HG03354 (cell line): ENCODE measurements around the gene BCL2L1.
A peak's percentile ranks its signal among the peaks of the same experiment; 100 is the strongest.
"Not testable (repeated sequence)": the region's sequence is repeated elsewhere in the genome, so short reads cannot be mapped to it uniquely, and the experiment has no call there.

Experiments used
- ATAC-seq: cut with Tn5 transposase; IDR thresholded peaks from one replicate; pipeline ENCODE4 v1.9.1; 2021; ENCODE audit warnings: mild to moderate bottlenecking; ENCODE audit not compliant: unreplicated experiment, poor library complexity, severe bottlenecking

BCL2L1 gene

DNA sequence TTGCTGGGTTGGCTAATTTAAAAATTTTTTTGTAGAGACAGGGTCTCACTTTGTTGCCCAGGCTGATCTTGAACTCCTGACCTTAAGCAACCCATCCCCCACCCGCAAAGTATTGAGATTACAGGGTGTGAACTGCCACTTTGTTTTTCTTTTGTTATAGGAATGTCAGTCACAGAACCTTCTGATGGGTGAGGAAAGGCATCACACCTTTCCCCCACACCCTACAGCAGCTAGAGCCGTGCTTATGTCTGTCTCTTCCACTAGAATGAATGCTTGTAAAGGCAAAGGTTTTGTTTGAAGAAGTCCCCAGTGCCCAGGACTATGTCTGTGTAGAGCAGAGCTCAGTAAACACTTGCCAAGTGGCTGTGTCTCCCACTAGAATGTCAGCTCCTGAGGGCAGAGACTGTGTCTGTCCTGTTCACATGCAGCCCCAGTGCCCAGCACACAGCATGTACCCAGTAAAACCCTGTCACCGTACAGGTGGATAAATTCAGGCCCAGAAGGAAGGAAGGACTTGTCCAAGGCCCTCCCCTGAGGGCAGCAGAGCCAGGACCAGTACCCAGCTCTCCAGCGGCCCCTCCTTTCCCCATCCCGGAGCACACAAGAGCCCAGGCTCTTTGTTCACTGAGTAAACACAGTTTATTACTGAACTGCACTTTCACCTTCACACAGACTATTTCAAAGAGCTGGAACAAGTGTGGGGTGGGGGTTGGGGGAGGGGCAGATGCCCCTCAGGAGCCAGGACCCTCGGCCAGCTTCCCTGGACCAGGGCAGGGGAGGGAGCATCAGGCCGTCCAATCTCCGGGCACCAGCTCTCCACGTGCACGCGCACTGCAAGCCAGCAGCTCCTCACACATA, 58.6 kb downstream of the BCL2L1 start:
- no peak for ATAC-seq

DNA sequence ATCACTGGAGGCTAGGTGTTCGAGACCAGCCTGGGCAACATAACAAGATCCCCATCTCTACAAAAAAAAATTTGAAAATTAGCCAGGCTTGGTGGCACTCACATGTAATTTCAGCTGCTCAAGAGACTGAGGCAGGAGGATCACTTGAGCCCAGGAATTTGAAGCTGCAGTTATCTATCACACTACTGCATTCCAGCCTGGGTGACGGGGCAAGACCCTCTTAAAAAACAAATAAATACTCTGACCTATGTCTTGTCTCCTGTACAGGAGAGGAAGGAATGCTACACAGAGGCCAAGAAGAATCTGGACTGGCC, 59.2 kb downstream of the BCL2L1 start:
- ATAC-seq = no peak

DNA sequence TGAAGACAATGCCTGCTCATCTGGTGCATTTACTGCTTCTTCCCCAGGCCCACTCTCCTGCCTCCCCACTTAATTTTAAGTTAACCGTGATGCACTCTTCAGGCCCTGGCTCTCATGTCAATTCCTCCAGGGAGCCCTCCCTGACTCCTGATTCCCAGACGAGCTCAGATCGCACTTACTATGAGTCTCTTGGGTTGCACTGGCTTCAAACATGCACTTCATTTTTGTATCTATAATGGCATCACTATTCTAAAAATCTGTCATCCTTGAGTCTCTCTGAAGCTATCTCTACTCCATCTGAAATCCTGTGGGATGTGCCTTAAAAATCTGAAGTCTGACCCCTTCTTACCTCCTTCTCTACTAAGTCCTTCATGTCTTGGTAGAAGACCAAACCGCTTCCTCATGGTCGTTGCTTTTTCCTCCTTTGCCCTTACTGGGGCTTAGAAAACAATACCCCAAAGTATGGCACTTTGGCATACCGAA, 60.3 kb downstream of the BCL2L1 start:
- ATAC-seq = no peak

DNA sequence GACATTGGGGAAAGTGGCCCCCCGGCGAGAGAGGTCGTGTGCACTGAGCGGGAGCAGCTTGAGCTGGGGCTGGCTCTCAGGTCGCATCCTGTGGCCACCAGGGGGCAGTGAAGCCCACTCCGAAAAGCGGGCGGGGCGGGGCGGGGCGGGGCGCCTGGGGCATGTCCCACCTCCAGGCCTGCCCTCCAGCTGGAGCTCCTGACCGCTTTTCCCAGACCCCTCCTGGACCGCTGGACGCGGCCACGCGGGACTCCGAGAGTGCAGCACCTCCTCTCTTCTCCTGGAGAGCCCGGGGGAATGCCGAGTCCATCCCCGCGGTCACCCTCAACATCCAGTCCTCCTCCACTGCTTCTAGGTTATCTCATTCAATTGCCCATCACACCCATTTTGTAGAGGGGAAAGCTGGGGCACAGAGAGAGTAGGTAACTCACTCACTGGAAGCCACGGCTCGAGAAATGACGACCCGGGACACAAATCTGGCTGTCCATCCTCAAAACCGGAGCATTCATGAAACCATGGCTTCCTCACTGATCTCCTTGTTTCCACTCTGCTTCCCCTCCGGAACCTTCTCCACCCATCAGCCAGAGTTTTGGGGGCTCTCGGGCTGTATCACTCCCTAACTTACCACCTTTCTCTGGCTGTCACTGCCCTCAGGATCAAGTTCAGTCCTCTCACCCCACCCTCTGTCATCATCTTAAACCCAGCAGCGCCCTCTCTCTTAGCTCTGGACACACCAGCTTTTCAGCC, 60.9 kb downstream of the BCL2L1 start:
- ATAC-seq = peak; percentile 78

DNA sequence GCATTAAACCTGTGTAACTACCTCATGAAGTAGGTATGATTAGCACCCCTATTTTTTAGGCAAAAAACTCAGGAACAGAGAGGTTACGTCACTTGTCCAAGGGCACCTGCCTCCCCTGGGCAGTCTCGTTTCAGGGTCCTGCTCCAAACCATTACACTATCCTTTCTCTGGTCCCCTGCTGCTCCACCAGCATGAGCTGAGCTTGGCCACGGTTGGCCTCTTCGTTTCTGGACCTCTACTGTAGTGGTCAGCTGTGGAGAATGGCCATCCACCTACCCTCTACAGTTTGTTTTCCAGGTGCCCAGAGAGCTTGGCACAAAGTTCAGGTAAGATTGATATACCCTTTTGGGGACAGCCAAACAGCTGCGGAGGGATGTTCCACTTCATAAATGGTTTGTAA, 68.1 kb downstream of the BCL2L1 start:
- no peak for ATAC-seq

DNA sequence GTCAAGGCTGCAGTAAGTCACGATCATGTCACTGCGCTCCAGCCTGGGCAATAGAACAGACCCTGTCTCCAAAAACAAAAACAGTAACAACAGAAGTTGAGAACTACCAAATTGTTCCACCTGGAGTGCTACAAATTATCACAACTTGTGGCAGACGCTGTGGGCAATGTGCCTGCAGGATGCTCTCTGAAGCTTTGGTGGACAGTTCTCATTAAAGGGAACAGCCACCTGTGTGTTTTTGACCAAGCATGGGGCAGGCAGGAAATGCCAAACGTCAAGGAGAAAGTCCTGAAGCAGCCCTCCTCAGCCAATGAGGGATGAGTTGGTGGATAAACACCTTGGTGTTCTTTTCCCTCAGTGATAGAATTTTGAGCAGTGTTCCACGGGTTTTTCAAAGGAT, 69.1 kb downstream of the BCL2L1 start:
- ATAC-seq = no peak

DNA sequence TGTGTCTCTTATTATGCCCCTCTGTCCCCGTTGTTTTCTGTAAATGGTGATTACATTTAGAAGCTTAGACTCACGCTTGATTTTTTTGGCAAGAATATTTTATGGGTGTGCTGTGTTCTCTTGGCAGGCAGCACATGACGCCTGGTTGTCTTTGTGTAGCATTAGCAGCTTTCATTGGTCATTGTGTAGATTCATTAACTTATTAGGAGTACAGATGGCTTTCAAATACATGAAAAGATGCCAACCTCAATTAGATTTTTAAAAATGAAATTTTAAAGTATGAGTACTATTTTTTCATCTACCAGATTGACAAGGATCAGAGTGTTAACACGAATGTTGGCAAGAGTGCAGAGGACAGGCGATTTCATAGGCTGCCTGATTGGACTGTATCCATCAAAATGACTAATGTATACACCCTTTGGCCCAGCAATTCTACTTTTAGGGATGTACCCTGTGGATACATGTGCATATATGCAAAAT, 69.7 kb downstream of the BCL2L1 start:
- ATAC-seq = no peak

DNA sequence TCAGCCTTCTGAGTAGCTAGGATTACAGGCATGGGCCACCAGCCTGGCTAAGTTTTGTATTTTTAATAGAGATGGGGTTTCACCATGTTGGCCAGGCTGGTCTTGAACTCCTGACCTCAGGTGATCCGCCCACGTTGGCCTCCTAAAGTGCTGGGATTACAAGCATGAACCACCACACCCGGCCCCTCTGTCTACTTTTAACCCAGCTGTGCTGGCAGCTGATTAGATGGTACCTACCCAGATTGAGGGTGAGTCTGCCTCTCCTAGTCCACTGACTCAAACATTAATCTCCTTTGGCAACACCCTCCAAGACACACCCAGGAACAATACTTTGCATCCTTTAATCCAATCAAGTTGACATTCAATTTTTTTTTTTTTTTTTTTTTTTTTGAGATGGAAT, 74.6 kb downstream of the BCL2L1 start:
- ATAC-seq = not testable (repeated sequence)

DNA sequence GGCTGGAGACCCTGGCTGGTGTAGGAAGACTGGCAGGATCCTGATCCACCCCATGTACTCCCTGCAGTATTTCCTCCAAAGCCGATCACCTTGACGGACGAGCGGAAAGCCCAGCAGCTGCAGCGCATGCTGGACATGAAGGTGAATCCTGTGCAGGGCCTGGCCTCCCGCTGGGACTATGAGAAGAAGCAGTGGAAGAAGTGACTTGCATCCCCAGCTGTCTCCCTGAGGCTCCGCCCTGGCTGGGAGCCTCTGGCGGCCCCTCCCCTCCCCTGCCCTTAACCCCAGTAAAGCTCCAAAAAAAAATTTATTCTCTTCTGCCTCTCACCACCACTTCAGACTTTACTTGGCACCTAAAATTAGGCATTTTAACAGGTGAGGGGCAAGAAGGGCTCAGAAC, 78.0 kb downstream of the BCL2L1 start:
- no peak for ATAC-seq

DNA sequence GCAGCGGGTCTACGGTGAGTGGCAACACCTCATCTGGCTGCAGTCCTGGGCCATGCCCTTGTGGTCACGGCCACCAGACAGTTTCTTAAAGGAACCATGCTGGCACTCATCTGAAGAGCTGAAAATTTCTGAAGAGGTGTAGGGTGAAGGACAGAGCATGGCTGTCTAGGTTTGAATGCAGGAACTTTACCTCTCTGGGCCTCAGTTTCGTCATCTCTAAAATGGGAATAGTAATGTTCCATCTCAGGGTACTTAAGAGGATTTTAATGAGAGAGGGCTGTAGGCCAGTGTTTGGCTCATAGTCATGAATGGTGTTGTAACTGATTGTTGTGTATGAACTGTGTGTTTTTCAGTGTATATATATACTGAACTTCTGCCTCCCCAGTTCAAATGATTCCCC, 79.1 kb downstream of the BCL2L1 start:
- ATAC-seq = no peak

DNA sequence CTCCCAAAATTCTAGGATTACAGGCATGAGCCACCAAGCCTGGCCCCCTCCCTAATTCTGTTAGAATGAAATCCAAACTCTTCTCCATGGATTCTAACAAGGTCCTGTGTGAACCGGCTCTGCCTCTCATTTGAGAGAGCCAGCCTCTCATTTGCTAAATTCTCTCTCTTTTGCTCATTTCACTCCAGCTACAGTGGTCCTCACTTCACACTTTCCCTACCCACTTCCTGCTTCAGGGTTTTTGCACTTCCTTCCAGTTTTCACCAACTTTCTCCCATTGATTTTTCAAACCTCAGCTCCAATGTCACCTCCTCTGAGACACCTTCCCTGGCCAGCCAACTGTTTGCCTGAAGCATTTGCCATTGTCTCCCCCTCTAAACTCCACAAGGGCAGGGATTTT, 79.8 kb downstream of the BCL2L1 start:
- no peak for ATAC-seq

DNA sequence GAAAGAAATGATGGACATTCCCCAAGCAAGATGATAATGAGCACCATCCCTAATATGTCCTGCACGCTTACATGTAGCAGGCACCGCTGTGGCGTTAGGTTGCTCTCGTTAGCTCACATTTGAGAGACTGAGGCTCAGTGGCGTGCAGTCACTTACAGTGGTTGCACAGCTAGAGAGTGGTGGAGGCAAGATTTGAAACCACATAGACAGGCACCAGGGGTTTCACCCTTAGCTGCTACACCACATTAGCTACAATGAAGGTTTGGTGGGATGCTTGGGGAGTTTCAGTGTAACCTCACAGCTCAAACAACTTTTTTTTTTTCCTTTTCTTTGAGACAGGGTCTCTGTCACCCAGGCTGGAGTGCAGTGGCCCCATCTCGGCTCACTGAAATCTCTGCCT, 81.3 kb downstream of the BCL2L1 start:
- no peak for ATAC-seq

DNA sequence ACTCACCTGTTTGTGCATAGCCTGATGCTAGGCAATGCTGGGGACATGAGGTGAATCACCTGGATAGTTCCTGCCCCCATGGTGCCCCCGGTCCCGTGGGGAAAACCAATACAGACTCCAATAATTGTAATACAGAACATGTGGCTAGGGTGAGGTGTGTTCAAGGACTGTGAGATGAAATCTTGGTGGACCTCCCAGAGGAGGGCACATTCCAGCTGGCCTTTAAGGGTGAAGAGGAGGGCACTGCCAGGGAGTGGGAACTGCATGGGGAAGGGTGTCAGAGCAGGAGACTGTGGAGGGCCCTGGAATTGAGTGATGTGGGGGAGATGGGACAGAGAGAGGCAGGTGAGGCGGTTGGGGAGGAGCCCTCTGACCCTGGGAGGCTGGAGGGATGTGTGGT, 82.4 kb downstream of the BCL2L1 start:
- no peak for ATAC-seq

DNA sequence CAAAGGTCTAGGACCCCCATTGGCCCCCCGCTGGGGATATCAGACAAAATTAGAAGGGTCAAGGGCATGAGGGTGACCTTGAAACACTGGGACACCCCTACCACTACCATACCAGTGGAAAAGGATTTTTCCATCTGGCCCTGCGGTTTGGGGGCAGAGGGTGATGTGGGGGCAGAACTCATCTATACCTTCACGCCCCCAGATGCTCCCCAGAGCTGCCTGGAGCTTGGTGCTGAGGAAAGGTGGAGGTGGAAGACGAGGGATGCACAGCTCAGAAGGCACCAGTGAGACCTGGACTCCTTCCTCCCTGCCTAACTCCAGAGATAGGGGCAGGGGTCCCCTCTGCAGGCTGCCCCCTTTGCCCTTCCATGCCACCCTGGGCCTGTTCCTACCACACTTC, 83.9 kb downstream of the BCL2L1 start:
- ATAC-seq = no peak

DNA sequence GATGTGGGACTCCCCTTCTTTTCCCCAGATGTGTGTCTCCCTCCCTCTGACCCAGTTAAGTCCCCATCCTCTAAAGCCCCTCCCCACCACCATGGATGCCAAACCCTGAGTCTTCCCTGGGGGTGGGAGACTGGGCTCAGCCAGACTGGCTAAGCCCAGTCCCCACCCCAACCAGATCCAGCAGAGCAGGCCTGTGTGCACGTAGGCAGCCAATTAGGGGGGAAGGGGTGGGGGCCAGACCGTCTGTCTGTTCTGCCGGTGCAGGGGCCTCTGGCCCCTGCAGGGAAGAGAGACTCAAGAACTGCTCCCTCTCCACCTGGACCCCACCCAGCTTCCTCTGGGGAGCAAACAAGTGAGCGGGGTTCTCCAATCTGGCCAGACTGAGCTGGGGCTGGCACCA, 84.4 kb downstream of the BCL2L1 start:
- no peak for ATAC-seq

DNA sequence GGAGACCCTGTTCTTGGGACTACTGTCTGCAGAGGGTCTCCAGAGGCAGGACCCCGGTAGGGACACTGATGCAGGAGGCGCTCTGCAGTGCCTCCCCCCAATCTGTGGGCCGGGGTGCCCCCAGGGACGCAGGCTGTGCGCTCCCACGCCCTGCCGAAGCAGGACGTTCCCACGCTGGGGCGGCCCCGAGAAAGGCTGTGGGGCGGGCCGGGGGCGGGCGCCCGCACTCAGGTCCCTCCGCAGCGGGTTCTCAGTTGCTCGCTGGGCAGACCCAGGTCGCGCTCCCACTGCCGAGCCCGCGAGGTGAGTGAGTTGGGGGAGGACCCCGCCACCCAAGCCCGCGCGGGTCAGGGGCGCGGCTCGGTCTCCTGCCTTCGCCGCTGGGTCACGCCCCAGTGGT, 85.0 kb downstream of the BCL2L1 start, which contains the start of gene COX4I2:
COX4I2 (plus strand) TSS at position 253 of the 400 bp plus-strand sequence. CDS start 1,106 bp downstream, outside the sequence.
- ATAC-seq = no peak

DNA sequence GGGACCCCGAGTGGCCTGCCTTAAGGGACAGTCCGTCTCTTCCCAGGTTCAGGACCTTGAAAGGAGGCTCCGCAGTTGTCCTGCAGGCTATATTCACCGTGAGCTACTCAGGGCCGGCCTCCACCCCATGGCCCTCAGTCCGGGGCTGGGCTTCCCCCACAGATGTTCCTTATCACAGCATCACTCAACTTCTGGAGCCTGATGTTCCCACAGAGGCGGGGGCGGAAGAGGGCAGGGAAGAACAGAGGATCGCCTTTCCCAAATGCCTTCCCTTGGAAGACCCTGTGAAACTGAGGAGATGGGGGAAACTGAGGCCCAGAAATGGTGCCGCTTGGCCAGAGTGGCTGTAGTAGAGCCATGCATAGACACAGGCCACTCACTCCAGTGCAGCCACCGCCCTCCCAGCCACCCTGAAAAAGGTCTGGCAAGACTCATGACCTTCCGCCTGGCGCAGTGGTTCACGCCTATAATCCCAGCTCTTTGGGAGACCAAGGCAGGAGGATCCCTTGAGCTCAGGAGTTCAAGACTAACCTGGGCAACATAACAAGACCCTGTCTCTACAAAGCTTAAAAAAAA, 89.2 kb downstream of the BCL2L1 start:
- ATAC-seq = no peak

DNA sequence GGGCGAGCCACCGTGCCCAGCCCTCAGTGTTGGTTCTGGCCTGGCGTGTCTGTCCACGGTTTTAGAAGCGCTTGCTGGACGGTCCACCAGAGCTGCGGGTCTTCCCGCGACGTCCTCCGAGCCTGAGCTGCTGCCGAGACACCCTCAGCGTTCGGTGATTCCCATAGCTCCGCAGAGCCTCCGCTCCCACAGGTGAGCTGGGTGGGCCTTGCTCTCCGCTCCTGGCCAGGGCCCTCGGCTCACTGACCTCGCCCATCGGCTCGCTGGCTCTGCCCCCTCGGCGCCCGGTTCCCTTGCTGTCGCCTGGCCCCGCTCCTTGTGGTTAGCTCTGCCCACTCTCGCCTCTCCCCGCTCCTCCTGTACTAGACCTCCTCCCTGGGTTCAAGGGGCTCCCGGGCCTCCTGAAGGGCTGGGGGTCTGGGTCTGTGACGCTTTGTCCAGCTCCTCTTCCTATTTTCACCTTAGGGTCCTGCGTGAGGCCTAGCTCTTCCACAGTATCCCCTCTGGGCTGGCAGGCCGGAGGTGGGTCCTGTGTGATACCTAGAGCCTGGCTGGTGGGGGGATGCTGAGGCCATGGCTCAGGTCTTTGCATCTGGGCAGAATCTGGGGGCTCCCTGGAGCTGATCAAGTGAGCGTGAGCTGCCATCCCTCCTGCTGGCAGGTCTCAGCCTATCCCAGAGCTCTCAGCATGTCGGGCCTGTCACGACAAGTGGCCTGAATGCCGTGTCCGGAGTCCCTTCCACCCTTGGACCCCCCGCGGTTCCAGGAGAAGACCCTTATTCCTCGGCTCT, 89.9 kb downstream of the BCL2L1 start:
- ATAC-seq = no peak

DNA sequence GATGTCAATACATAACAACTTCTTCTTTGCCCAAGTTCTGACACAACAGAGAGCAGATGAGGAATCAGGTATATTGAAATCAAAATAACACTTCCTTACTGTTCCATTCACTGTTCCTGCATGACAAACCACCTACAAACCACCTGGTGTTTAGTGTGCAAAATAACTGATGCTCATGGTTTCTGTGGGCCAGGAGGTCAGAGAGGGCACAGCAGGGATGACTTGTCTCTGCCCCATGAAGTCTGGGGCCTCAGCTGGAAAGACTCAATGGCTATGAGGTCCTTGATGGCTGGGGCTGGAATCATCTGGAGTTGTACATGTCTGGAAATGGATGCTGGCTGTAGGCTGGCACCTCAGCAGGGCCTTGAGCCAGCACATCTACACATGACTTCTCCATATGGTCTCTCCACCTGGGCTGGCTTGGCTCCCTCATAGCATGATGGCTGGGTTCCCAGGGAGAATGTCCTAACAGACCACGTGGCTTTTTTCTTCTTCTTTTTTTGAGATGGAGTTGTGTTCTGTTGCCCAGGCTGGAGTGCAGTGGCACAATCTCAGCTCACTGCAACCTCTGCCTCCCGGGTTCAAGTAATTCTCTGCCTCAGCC, 92.4 kb downstream of the BCL2L1 start:
- no peak for ATAC-seq
